ENCODE results near the gene EFNA5. TPM values are rescaled to one million over a fixed set of nuclear protein-coding genes. Genes with fewer than 3 reads are reported as not detected.
"Not testable (repeated sequence)": the region's sequence is repeated elsewhere in the genome, so short reads cannot be mapped to it uniquely, and the experiment has no call there.

Gene EFNA5
- total RNA-seq, 1 experiment from 2014 or later = 50.0 TPM

DNA sequence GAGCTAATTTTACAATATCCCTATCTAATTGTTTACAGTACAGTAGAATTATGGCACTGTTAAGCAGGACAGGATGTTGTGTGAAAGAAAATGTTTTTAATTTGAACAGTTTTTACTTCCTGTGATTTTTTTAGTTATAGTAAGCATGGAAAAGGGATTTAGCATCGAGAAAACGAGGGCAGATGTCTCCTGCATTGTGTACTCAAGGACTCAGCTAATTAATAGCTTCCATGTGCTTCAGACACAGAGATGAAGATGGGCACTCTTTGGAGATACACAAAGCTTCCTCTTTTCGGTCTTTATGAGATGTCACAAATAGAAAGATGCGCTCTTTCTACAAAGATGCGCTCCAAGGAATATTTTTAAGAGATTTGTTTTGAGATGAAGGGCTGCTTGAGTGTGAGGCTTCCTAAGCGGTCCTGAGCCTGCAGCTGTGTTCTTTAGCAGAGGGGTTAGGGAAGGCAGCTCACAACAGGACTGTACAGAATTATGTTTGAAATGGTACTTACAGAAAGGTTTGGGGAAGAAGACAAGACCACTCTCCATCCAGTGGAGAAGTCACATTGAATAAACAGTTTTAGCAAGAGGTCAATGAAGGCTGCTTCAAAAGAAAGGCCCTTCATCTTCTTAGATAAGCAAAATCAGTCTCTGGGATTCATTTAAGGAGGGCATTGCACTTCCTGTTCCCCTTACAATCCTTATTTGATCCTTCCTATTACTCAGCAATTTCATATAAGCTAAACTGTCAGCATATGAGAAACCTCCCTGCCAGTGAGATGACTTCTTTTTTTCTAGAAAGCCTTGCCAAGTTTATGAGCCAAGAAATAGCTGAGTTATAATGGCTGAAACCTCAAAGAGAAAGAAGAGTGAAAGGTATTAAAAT, 311.5 kb downstream of the EFNA5 start:
- no peak for DNase-seq (ENCODE audit: extremely low read depth, low read depth)

- DNase-seq (ENCODE audit: extremely low read depth, low read depth) = no peak
Measured at GRCh38 chr5:107356891-107357290, 313.8 kb downstream of the EFNA5 start.

DNA sequence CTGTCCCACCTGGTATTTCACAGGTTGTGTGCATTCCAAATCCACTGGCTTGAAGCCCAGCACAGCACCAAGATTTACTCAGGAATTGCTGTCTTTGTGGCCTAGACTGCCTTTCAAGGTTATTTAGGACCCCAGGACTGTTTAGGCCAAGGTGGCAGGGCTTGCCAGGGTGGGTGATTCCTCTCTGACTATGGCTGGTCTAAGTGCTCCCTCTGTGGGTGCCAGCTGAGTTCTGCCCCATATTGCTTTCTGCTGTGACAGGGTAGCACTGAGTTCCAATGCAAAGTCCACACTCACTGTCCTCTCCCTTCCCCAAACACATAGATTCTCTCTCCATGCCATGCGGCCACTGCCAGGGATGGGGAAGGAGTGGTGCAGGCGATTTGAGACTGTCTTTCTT, 318.2 kb downstream of the EFNA5 start:
- no peak for DNase-seq (ENCODE audit: extremely low read depth, low read depth)

- not testable (repeated sequence) for DNase-seq (ENCODE audit: extremely low read depth, low read depth)
Measured at GRCh38 chr5:107346580-107346979, 324.2 kb downstream of the EFNA5 start.

DNA sequence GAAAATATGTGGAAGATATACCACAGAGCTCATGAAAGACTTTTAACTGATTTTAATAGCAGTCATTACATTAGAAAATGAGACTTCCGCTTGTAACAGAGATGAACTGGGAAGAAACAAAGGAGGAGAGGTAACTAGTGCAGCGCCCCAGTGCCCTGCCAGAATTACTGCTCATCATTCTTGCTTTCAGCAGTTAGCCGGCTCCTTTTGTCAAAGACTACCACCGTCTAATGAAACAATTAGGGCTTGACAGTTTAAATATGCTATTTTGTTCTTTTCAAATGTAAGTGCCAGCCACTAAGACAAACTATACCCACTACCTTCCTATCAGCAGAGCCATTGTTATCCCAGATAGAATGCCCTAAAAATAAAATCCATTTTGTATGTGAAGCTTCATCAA, 328.4 kb downstream of the EFNA5 start:
- no peak for DNase-seq (ENCODE audit: extremely low read depth, low read depth)

- no peak for DNase-seq (ENCODE audit: extremely low read depth, low read depth)
Measured at GRCh38 chr5:107341376-107342084, 329.2 kb downstream of the EFNA5 start.

DNA sequence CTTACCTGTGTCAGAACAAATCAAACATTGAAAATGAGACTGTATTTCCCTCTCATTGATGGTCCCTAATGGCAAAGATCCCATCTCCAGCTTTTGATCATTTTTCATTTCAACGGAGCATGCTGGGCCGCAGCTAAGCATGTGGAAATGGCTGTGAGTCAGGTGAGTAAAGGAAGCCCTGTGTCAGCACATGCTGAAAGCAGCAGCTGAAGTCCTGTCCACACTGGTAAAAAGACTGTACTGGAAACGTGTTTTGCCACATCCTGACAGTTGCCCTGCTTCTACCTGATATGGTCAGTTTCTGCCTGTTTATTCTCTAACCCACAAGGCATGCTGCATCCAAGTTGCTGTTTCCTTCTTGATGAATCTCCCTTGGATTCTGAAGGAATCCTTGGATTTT, 330.1 kb downstream of the EFNA5 start:
- DNase-seq (ENCODE audit: extremely low read depth, low read depth) = no peak

DNA sequence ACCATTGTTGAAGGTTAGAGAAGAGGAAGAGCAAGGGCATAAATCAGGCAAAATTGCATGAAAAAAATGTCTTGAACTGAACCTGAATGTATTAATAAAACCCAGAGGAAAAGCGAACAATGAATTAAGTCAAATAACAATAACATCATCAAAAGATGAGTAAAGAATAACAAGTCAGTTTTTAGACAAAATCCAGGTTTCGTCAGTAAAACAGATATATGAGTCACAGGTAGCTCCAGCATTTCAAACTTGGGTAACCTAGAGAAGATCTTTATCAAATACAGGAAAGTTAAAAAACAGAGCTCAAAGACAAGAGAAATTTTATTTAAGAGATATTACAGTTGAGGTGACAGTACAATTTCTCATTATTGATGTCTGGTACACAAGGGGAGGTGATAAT, 332.4 kb downstream of the EFNA5 start:
- DNase-seq (ENCODE audit: extremely low read depth, low read depth) = no peak

DNA sequence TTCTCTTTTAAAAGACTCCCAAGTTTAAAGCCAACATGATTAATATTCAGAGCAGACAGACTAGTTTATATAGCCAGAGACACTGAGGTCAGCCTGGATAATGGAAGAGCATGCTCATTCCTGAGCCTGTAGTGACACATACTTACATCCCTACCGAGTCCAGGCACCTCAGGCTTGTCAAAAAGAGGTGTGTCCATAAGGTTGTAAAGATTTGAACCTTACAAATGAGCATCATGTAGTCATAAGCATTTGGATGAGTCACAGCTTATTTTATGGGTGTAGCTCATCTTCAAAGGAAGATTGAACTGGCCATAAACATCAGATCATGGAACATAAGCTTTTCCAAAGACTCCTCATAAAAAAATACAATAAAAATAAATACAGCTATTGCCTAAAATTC, 333.5 kb downstream of the EFNA5 start:
- DNase-seq (ENCODE audit: extremely low read depth, low read depth) = peak; percentile 19

DNA sequence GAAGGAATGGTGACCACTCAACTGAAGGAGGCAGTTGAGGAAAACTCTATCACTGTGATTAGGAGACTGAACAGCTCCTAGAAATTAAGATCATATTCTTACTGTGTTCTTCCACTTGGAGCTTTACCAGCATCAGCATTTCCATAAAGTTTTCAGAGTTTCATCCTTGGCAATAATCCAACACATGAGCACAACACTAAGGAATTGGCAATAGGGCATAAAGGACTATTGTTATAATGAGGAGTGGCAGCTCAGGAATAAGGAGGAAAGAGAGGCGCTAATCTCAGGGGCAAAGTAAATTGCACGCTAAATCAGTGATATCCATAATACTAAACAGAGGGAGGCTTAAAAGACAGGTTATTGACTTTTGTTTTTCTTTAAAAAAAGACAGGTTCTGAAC, 338.9 kb downstream of the EFNA5 start:
- DNase-seq (ENCODE audit: extremely low read depth, low read depth) = no peak

DNA sequence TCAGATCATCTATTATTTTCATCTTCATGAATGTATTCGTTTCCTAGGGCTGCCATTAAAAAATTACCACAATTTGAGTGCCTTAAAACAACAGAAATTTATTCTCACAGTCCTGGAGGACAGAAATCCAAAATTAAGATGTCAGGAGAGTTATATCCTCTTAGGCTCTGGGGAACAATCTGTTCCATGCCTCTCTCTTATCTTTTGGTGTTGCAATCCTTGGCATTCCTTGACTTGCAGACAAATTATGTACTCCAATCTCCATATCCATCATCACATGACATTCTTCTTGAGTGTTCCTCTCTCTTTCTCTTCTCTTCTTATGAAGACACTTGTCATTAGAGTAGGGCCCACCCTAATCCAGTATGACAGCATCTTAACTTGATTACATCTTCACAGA, 339.4 kb downstream of the EFNA5 start:
- no peak for DNase-seq (ENCODE audit: extremely low read depth, low read depth)

DNA sequence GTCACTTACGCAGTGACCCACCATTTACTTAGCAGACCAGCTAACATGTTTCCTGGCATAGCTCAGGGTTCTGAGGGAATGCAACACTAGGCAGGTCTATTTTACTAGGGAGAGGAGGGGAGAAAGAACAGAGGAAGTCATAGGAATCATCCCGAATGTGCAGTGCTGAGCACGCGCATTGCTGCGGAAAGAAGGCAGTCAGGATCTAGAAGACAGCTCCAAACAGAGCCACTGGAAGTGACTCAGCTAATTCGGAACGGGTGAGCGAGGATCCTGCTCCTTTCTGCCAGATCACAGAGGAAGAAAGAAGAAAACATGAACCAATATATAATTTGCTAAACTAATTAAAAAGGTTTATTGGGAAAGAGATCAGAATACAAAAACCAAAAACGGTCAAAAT, 339.8 kb downstream of the EFNA5 start:
- no peak for DNase-seq (ENCODE audit: extremely low read depth, low read depth)

- no peak for DNase-seq (ENCODE audit: extremely low read depth, low read depth)
Measured at GRCh38 chr5:107329850-107330249, 340.9 kb downstream of the EFNA5 start.

All from NCI-H460 (cell line).